Uterus (tissue), 4 donors: ENCODE measurements around the gene CGB1. TPM values are rescaled to one million over a fixed set of nuclear protein-coding genes. Genes with fewer than 3 reads are reported as not detected.
"Not testable (repeated sequence)": the region's sequence is repeated elsewhere in the genome, so short reads cannot be mapped to it uniquely, and the experiment has no call there.

Experiments used
- DNase-seq, 2 donors: peaks; one replicate each; pipeline ENCODE4 v3.0.0-alpha.2; 2019 to 2020
- H3K27ac ChIP-seq, 2 donors: fragments of 200-600 bp; sonication (generic); 1 replicate in 1 of 2; 2 replicates in 1 of 2; pipeline ENCODE4 v1.5.1; 2016 to 2018
- H3K27me3 ChIP-seq, 2 donors: fragments of 200-600 bp; sonication (generic); one replicate each; pipeline ENCODE4 v1.5.1; 2018 to 2019; ENCODE audit warnings: control low read depth in 1 of 2
- H3K36me3 ChIP-seq, 2 donors: fragments of 200-600 bp; sonication (generic); one replicate each; pipeline ENCODE4 v1.5.1; 2019; ENCODE audit warnings: control low read depth in 1 of 2
- H3K4me1 ChIP-seq, 2 donors: fragments of 200-600 bp; sonication (generic); one replicate each; pipeline ENCODE4 v1.5.1; 2018 to 2019; ENCODE audit warnings: control low read depth in 1 of 2
- H3K4me3 ChIP-seq, 2 donors: fragments of 200-600 bp; sonication (generic); 1 replicate in 1 of 2; 2 replicates in 1 of 2; pipeline ENCODE4 v1.5.1; 2018 to 2019; ENCODE audit warnings: mild to moderate bottlenecking in 1 of 2
- H3K9me3 ChIP-seq, 2 donors: fragments of 200-600 bp; sonication (generic); one replicate each; pipeline ENCODE4 v1.5.1; 2019; ENCODE audit warnings: control low read depth in 1 of 2
- CTCF ChIP-seq, 4 experiments: fragments of 200-600 bp in 2 of 4; fragments of 450-650 bp in 2 of 4; sonication (generic) in 2 of 4; IDR thresholded peaks; one replicate each; pipeline ENCODE4 v1.5.1; 2016 to 2019; ENCODE audit warnings: antibody characterized with exemption in 4 of 4, mild to moderate bottlenecking in 2 of 4, moderate library complexity in 1 of 4
- POLR2A ChIP-seq, 2 donors: fragments of 450-650 bp; IDR thresholded peaks; one replicate each; pipeline ENCODE4 v1.6.1; 2016; ENCODE audit warnings: antibody characterized with exemption in 2 of 2, mild to moderate bottlenecking in 1 of 2, moderate library complexity in 1 of 2
- intact Hi-C: fragments of 100-400 bp; cut with DNase I; formaldehyde crosslinking; loops from one replicate; pipeline ENCODE4 v1.15.1; 2023; ENCODE audit warnings: low total_unique reads
- total RNA-seq, 4 donors: library from RNA; depleted of rRNA in 3 of 4; stranded (reverse); fragments of >200 nt in 3 of 4; gene quantifications; one replicate each; pipeline versions ENCODE4 v1.1.0 to v1.2.4, GENCODE V29; 2014 to 2023
- donor health status: DM: yes; HTN: yes; CAD: no.

Gene CGB1
- total RNA-seq, 4 donors from 2014 or later = not detected

DNA sequence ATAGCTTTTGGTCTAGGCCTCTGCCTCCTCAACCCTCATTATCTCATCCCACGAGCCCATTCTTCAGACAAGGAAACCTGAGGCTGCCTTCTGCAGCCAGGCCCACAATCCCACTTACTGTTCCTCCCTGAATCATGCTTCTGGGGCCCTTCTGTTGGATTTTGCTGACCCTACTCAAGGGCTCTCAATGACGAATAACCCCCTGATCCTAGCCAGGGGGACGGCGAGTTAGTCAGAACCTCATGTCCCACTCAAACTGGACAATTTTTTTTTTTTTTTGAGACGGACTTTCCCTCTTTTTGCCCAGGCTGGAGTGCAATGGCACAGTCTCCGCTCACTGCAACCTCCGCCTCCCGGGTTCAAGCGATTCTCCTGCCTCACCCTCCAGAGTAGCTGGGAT, 14.6 kb downstream of the CGB1 start:
- Histone ChIP-seq H3K36me3 (no peaks in the 10 kb centered on the region), H3K27me3 (no peaks in the 10 kb centered on the region), H3K4me1 (peaks cover 0 to 7% of the 10 kb centered on the region in 2 donors), H3K9me3 (no peaks in the 10 kb centered on the region), H3K27ac (no peak overlapping the region), H3K4me3 (no peak overlapping the region)
- no peak for DNase-seq
- intact Hi-C loops = no loop called here
- TF ChIP-seq CTCF (IDR thresholded peaks at IDR 0.05) = no peak
- no peak for TF ChIP-seq POLR2A (IDR thresholded peaks at IDR 0.05)

DNA sequence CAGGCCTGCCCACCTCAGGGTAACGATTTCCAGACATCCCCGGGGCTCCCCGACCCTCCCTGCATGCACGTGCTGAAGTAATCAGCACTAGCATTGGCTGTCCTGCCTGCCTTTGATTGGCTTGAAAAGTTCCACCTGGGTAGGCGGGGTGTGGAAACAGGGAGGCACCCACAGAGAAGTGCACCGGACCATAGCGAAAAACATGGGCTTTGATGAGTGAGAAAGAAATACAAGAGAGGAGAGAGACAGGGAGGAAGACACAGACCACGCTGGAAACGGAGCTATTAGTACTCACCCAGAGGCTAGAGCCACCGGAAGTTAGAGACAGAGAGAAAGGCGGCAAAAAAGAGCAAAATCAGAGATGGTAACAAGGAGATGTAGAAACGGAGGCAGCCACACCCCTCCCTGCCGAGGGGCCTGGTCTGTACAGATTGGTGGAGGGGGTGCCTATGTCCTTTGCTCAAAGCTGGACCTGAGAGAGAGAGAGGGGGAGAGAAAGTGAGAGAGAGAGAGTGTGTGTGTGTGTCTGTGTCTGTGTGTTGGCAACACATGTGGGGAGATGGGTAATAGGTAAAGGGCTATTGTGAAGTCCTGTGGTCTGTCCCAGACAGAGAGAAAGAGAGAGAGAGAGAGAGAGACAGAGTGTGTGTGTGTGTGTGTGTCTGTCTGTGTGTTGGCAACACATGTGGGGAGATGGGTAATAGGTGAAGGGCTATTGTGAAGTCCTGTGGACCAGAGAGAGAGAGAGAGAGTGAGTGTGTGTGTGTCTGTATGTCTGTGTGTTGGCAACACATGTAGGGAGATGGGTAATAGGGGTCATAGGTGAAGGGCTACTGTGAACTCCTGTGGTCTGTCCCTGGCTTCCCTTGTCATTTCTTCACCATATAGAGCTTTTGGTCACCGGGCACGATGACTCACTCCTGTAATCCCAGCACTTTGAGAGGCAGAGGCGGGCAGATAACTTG, 15.5 kb downstream of the CGB1 start:
- Histone ChIP-seq H3K9me3 (no peaks in the 10 kb centered on the region), H3K27me3 (no peaks in the 10 kb centered on the region), H3K36me3 (no peaks in the 10 kb centered on the region), H3K4me1 (peaks cover 0 to 7% of the 10 kb centered on the region in 2 donors), H3K27ac (no peak overlapping the region), H3K4me3 (no peak overlapping the region)
- intact Hi-C loops = no loop called here
- no peak for DNase-seq
- TF ChIP-seq POLR2A (IDR thresholded peaks at IDR 0.05) (no peak), CTCF (IDR thresholded peaks at IDR 0.05) (no peak)

DNA sequence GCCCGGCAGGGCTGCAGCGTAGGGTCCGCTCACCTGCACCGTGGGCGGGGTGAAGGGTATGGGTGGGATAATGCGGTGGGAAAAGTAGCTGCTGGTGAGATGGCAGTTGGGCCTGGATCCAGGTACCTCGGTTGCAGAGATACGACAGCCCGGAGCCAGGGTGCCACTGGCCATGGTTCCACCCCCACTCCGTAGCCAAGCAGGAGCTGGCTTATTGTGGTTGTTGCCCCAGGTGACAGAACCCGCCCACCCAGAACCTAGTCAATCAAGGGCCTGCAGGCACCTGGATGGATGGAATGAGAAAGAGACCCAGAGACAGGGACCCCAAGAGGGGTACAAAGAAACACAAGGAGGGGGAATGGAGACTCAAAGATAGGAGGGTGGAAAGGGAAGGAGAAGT, 16.4 kb downstream of the CGB1 start:
- Histone ChIP-seq H3K27me3 (no peaks in the 10 kb centered on the region), H3K4me1 (peaks cover 0 to 7% of the 10 kb centered on the region in 2 donors), H3K9me3 (no peaks in the 10 kb centered on the region), H3K36me3 (no peaks in the 10 kb centered on the region), H3K4me3 (no peak overlapping the region), H3K27ac (no peak overlapping the region)
- no peak for DNase-seq
- TF ChIP-seq POLR2A (IDR thresholded peaks at IDR 0.05) (no peak), CTCF (IDR thresholded peaks at IDR 0.05) (no peak)
- intact Hi-C loops = no loop called here

DNA sequence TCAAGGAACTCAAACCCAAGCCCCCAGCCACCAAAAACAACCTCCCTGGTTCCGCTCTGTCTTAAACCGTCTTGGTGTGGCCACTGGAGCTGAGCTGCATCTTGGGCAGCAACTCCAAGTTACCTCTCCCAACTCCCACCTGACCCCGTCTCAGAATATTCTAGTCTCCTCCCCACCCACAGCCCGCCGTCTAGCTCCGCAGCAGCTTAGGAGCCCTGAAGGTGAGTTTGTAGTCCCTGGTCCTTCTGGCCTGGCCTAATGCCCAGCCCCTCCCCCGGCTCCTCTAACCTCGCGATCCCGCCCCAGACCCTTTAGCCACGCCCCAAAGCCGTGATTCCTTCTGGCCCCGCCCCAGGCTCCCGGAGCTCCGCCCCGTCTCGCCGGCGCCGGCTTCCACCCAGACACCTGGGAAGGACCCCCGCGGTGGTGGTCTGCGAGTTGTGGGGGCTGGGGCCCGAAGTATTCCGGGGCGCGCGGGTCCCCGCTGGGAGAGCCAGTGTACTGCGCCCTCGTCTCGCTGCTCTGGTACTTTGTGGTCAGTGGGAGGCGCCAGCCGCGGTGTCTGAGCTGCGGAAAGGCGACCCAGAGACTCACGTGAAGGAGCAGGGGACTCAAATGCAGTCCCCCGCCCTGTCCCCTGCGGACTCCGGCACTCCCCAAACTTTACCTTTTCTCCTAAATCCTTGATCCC, 17.3 kb downstream of the CGB1 start:
- Histone ChIP-seq H3K4me1 (peaks cover 0 to 7% of the 10 kb centered on the region in 2 donors), H3K36me3 (no peaks in the 10 kb centered on the region), H3K9me3 (no peaks in the 10 kb centered on the region), H3K4me3 (peak overlapping the region in 1 of 2 donors; percentile 30), H3K27me3 (no peaks in the 10 kb centered on the region), H3K27ac (no peak overlapping the region)
- no peak for TF ChIP-seq CTCF (IDR thresholded peaks at IDR 0.05)
- no peak for TF ChIP-seq POLR2A (IDR thresholded peaks at IDR 0.05)
- peak; percentile 35 to 64 for DNase-seq
- intact Hi-C loops = no loop called here

- H3K27me3 ChIP-seq, H3K4me1 ChIP-seq, H3K27ac ChIP-seq, intact Hi-C loops, H3K9me3 ChIP-seq, H3K36me3 ChIP-seq, DNase-seq: not testable (repeated sequence)
- H3K4me3 ChIP-seq = peak overlapping the region; percentile 30 to 31
Measured at GRCh38 chr19:49018388-49019241, 18.1 kb downstream of the CGB1 start.
